CD8-positive, alpha-beta memory T cell (primary cell): ENCODE data around the gene OSBPL10. TPM values are rescaled to one million over a fixed set of nuclear protein-coding genes. Genes with fewer than 3 reads are reported as not detected.
"Not testable (repeated sequence)": the region's sequence is repeated elsewhere in the genome, so short reads cannot be mapped to it uniquely, and the experiment has no call there.

ENCODE experiments used
- CTCF ChIA-PET: fragments of 350-600 bp; sonication (Branson Sonifier 250); formaldehyde crosslinking; loops from one replicate; lab custom pipeline; 2021; ENCODE audit warnings: antibody characterized with exemption; lab: Charles Lee
- POLR2A ChIA-PET: fragments of 350-600 bp; sonication (Branson Sonifier 250); formaldehyde crosslinking; loops from one replicate; lab custom pipeline; 2021; ENCODE audit warnings: antibody characterized with exemption; lab: Charles Lee
- DNase-seq, 5 donors: peaks; one replicate each; pipeline versions ENCODE4 v3.0.0 to v3.0.0-alpha.2; 2020 to 2022; ENCODE audit warnings: mixed read lengths in 1 of 5
- H3K27ac ChIP-seq: one replicate; pipeline ENCODE4 v1.7.0; 2013; ENCODE audit warnings: low read depth, mild to moderate bottlenecking, low read length, moderate library complexity
- H3K27me3 ChIP-seq: 2 replicates; pipeline ENCODE4 v1.7.0; 2013; ENCODE audit warnings: low read length, mild to moderate bottlenecking; ENCODE audit not compliant: insufficient read depth, poor library complexity, severe bottlenecking
- H3K36me3 ChIP-seq: 2 replicates; pipeline ENCODE4 v1.7.0; 2013; ENCODE audit warnings: mild to moderate bottlenecking, low read length, moderate library complexity; ENCODE audit not compliant: insufficient read depth
- H3K4me1 ChIP-seq: 2 replicates; pipeline ENCODE4 v1.7.0; 2013; ENCODE audit warnings: mild to moderate bottlenecking, low read length, moderate library complexity; ENCODE audit not compliant: insufficient read depth
- H3K4me3 ChIP-seq: 2 replicates; pipeline ENCODE4 v1.7.0; 2013; ENCODE audit warnings: mild to moderate bottlenecking, low read length
- H3K9me3 ChIP-seq: 2 replicates; pipeline ENCODE4 v1.7.0; 2013; ENCODE audit warnings: mild to moderate bottlenecking, low read length
- H3K27ac Mint-ChIP-seq, 8 donors: one replicate each; pipeline ENCODE4 v1.8.0; 2020 to 2021; ENCODE audit warnings: mixed read lengths in 8 of 8, mild to moderate bottlenecking in 6 of 8, inconsistent platforms in 3 of 8, moderate library complexity in 3 of 8
- H3K27me3 Mint-ChIP-seq, 2 donors: one replicate each; pipeline ENCODE4 v1.8.0; 2020 to 2021; ENCODE audit warnings: mixed read lengths in 2 of 2, mild to moderate bottlenecking in 1 of 2, moderate library complexity in 1 of 2
- H3K36me3 Mint-ChIP-seq, 3 donors: one replicate each; pipeline ENCODE4 v1.8.0; 2020 to 2021; ENCODE audit warnings: mixed read lengths in 3 of 3, inconsistent platforms in 1 of 3, mild to moderate bottlenecking in 1 of 3
- H3K4me1 Mint-ChIP-seq, 3 donors: one replicate each; pipeline ENCODE4 v1.8.0; 2020 to 2021; ENCODE audit warnings: mixed read lengths in 3 of 3, inconsistent platforms in 1 of 3, mild to moderate bottlenecking in 1 of 3
- H3K4me3 Mint-ChIP-seq, 7 donors: one replicate each; pipeline ENCODE4 v1.8.0; 2020 to 2021; ENCODE audit warnings: mixed read lengths in 7 of 7, mild to moderate bottlenecking in 6 of 7, moderate library complexity in 4 of 7, inconsistent platforms in 2 of 7
- H3K9me3 Mint-ChIP-seq, 5 donors: one replicate each; pipeline ENCODE4 v1.8.0; 2020 to 2022; ENCODE audit warnings: mixed read lengths in 5 of 5, mild to moderate bottlenecking in 3 of 5, moderate library complexity in 2 of 5, inconsistent platforms in 1 of 5
- polyA plus RNA-seq: library from polyadenylated mRNA; unstranded; fragments of 300-500 nt; fragmentation: Illumina TruSeq; gene quantifications from one replicate; pipeline ENCODE4 v1.2.3, GENCODE V29; 2021
- total RNA-seq, 2 experiments: library from RNA; stranded (reverse); gene quantifications; one replicate each; pipeline ENCODE4 v1.2.3, GENCODE V29; 2021

The OSBPL10 gene
- total and polyA plus RNA-seq, 3 experiments from 2014 or later, result 0.12 to 3.0 (median 2.6) TPM

GRCh38 chr3:31860642-31861041, 120.4 kb downstream of the OSBPL10 start:
- POLR2A ChIA-PET, H3K27ac Mint-ChIP-seq, H3K36me3 ChIP-seq, H3K4me1 Mint-ChIP-seq, CTCF ChIA-PET, H3K27me3 ChIP-seq, H3K9me3 ChIP-seq, H3K4me1 ChIP-seq, H3K4me3 ChIP-seq, H3K9me3 Mint-ChIP-seq, H3K36me3 Mint-ChIP-seq, H3K4me3 Mint-ChIP-seq, H3K27ac ChIP-seq, DNase-seq: not testable (repeated sequence)
- peaks cover 8 to 31% of the 10 kb centered on the region in 2 donors for H3K27me3 Mint-ChIP-seq

GRCh38 chr3:31859245-31859644, 121.8 kb downstream of the OSBPL10 start:
- POLR2A ChIA-PET, result no interaction called here
- Histone ChIP-seq H3K4me3 (no peak overlapping the region), H3K9me3 (no peaks in the 10 kb centered on the region), H3K27ac (no peak overlapping the region), H3K36me3 (no peaks in the 10 kb centered on the region), H3K27me3 (no peaks in the 10 kb centered on the region), H3K4me1 (no peaks in the 10 kb centered on the region)
- peaks cover 8 to 24% of the 10 kb centered on the region in 2 donors for H3K27me3 Mint-ChIP-seq
- no peak overlapping the region for H3K27ac Mint-ChIP-seq
- H3K36me3 Mint-ChIP-seq, result no peaks in the 10 kb centered on the region
- no peak overlapping the region for H3K4me3 Mint-ChIP-seq
- H3K9me3 Mint-ChIP-seq, result no peaks in the 10 kb centered on the region
- CTCF ChIA-PET, result no interaction called here
- no peaks in the 10 kb centered on the region for H3K4me1 Mint-ChIP-seq
- DNase-seq, result no peak

GRCh38 chr3:31858439-31858838, 122.6 kb downstream of the OSBPL10 start:
- DNase-seq, result no peak
- Mint-ChIP-seq H3K4me1 (no peaks in the 10 kb centered on the region), H3K27me3 (peaks cover 9 to 22% of the 10 kb centered on the region in 2 donors), H3K9me3 (no peaks in the 10 kb centered on the region), H3K36me3 (no peaks in the 10 kb centered on the region), H3K27ac (no peak overlapping the region), H3K4me3 (no peak overlapping the region)
- ChIA-PET CTCF (no interaction called here), POLR2A (no interaction called here)
- H3K27me3 ChIP-seq, result no peaks in the 10 kb centered on the region
- H3K4me1 ChIP-seq, result no peaks in the 10 kb centered on the region
- H3K4me3 ChIP-seq, result no peak overlapping the region
- H3K27ac ChIP-seq, result no peak overlapping the region
- H3K9me3 ChIP-seq, result no peaks in the 10 kb centered on the region
- H3K36me3 ChIP-seq, result no peaks in the 10 kb centered on the region

- DNase-seq, result no peak
- no peak overlapping the region for H3K27ac ChIP-seq
Observed at GRCh38 chr3:31853580-31853979, 127.5 kb downstream of the OSBPL10 start.

GRCh38 chr3:31851278-31851677, 129.8 kb downstream of the OSBPL10 start:
- Histone ChIP-seq H3K4me3 (no peak overlapping the region), H3K4me1 (no peaks in the 10 kb centered on the region), H3K27me3 (no peaks in the 10 kb centered on the region), H3K27ac (no peak overlapping the region), H3K36me3 (no peaks in the 10 kb centered on the region), H3K9me3 (no peaks in the 10 kb centered on the region)
- H3K27me3 Mint-ChIP-seq, result peaks cover 1 to 13% of the 10 kb centered on the region in 2 donors
- no peak overlapping the region for H3K4me3 Mint-ChIP-seq
- H3K36me3 Mint-ChIP-seq, result no peaks in the 10 kb centered on the region
- POLR2A ChIA-PET, result no interaction called here
- H3K4me1 Mint-ChIP-seq, result no peaks in the 10 kb centered on the region
- no peaks in the 10 kb centered on the region for H3K9me3 Mint-ChIP-seq
- H3K27ac Mint-ChIP-seq, result no peak overlapping the region
- no peak for DNase-seq
- CTCF ChIA-PET, result no interaction called here

More at GRCh38 chr3:31853580-31853979, 127.5 kb downstream of the OSBPL10 start:
- Mint-ChIP-seq H3K36me3 (no peaks in the 10 kb centered on the region), H3K9me3 (no peaks in the 10 kb centered on the region), H3K27me3 (peaks cover 4 to 7% of the 10 kb centered on the region in 2 donors), H3K4me3 (no peak overlapping the region), H3K27ac (no peak overlapping the region), H3K4me1 (no peaks in the 10 kb centered on the region)
- ChIA-PET POLR2A (no interaction called here), CTCF (no interaction called here)
- Histone ChIP-seq H3K9me3 (no peaks in the 10 kb centered on the region), H3K36me3 (no peaks in the 10 kb centered on the region), H3K4me3 (no peak overlapping the region), H3K4me1 (no peaks in the 10 kb centered on the region), H3K27me3 (no peaks in the 10 kb centered on the region)

- Mint-ChIP-seq H3K9me3 (peaks cover 0 to 2% (median 0%) of the 10 kb centered on the region in 5 donors), H3K36me3 (no peaks in the 10 kb centered on the region), H3K27me3 (peaks cover 1 to 21% of the 10 kb centered on the region in 2 donors), H3K4me3 (no peak overlapping the region), H3K27ac (no peak overlapping the region), H3K4me1 (no peaks in the 10 kb centered on the region)
- Histone ChIP-seq H3K27me3 (no peaks in the 10 kb centered on the region), H3K9me3 (no peaks in the 10 kb centered on the region), H3K36me3 (no peaks in the 10 kb centered on the region), H3K27ac (no peak overlapping the region), H3K4me3 (no peak overlapping the region), H3K4me1 (no peaks in the 10 kb centered on the region)
- DNase-seq, result no peak
- POLR2A ChIA-PET, result no interaction called here
- CTCF ChIA-PET, result no interaction called here
Observed at GRCh38 chr3:31848911-31849310, 132.2 kb downstream of the OSBPL10 start.

GRCh38 chr3:31848163-31848818, 132.8 kb downstream of the OSBPL10 start:
- no peaks in the 10 kb centered on the region for H3K36me3 ChIP-seq
- no peaks in the 10 kb centered on the region for H3K36me3 Mint-ChIP-seq

GRCh38 chr3:31847760-31848159, 133.3 kb downstream of the OSBPL10 start:
- H3K4me3 Mint-ChIP-seq, result no peak overlapping the region
- DNase-seq, result no peak
- POLR2A ChIA-PET, result no interaction called here
- Histone ChIP-seq H3K36me3 (no peaks in the 10 kb centered on the region), H3K9me3 (no peaks in the 10 kb centered on the region), H3K27me3 (no peaks in the 10 kb centered on the region), H3K4me3 (no peak overlapping the region), H3K27ac (no peak overlapping the region), H3K4me1 (no peaks in the 10 kb centered on the region)
- no peak overlapping the region for H3K27ac Mint-ChIP-seq
- CTCF ChIA-PET, result no interaction called here
- H3K9me3 Mint-ChIP-seq, result peaks cover 0 to 2% (median 0%) of the 10 kb centered on the region in 5 donors
- H3K4me1 Mint-ChIP-seq, result no peaks in the 10 kb centered on the region
- peaks cover 1 to 24% of the 10 kb centered on the region in 2 donors for H3K27me3 Mint-ChIP-seq
- H3K36me3 Mint-ChIP-seq, result no peaks in the 10 kb centered on the region

More at GRCh38 chr3:31848163-31848818, 132.8 kb downstream of the OSBPL10 start:
- Histone ChIP-seq H3K27me3 (no peaks in the 10 kb centered on the region), H3K27ac (no peak overlapping the region), H3K9me3 (no peaks in the 10 kb centered on the region), H3K4me1 (no peaks in the 10 kb centered on the region), H3K4me3 (no peak overlapping the region)
- H3K9me3 Mint-ChIP-seq, result peaks cover 0 to 2% (median 0%) of the 10 kb centered on the region in 5 donors
- H3K4me3 Mint-ChIP-seq, result no peak overlapping the region
- H3K27ac Mint-ChIP-seq, result no peak overlapping the region
- H3K27me3 Mint-ChIP-seq, result peaks cover 1 to 23% of the 10 kb centered on the region in 2 donors
- ChIA-PET CTCF (no interaction called here), POLR2A (no interaction called here)
- H3K4me1 Mint-ChIP-seq, result no peaks in the 10 kb centered on the region
- no peak for DNase-seq
